WTC11 (cell line): Measurements from ENCODE around the gene SYT9. TPM values are rescaled to one million over a fixed set of nuclear protein-coding genes. Genes with fewer than 3 reads are reported as not detected.
A peak's percentile ranks its signal among the peaks of the same experiment; 100 is the strongest.

Experiments
- ATAC-seq: fragments of 200-7000 bp; cut with Tn5 transposase; 2 replicates; pipeline ENCODE4 v1.10.0; 2021; ENCODE audit warnings: mild to moderate bottlenecking, moderate library complexity
- CTCF ChIA-PET: fragments of 300-600 bp; sonication (Branson Sonifier 250); formaldehyde crosslinking; loops from one replicate; lab custom pipeline; 2021; ENCODE audit warnings: antibody characterized with exemption; lab: Charles Lee
- POLR2A ChIA-PET: fragments of 350-600 bp; sonication (Branson Sonifier 250); formaldehyde crosslinking; loops from one replicate; lab custom pipeline; 2021; ENCODE audit warnings: antibody characterized with exemption; lab: Charles Lee
- DNase-seq: peaks from one replicate; pipeline ENCODE4 v3.0.0; 2021; ENCODE audit warnings: low spot score
- H3K27ac Mint-ChIP-seq: 2 replicates; pipeline ENCODE4 v1.8.0; 2021; ENCODE audit warnings: mixed read lengths
- H3K27me3 Mint-ChIP-seq: 2 replicates; pipeline ENCODE4 v1.8.0; 2021; ENCODE audit warnings: low read depth, mild to moderate bottlenecking, moderate library complexity, mixed read lengths
- H3K36me3 Mint-ChIP-seq: 2 replicates; pipeline ENCODE4 v1.8.0; 2021; ENCODE audit warnings: mixed read lengths
- H3K4me1 Mint-ChIP-seq: 2 replicates; pipeline ENCODE4 v1.8.0; 2022; ENCODE audit warnings: mixed read lengths
- H3K4me3 Mint-ChIP-seq: 2 replicates; pipeline ENCODE4 v1.8.0; 2021; ENCODE audit warnings: mild to moderate bottlenecking, moderate library complexity, mixed read lengths
- H3K9me3 Mint-ChIP-seq: 2 replicates; pipeline ENCODE4 v1.8.0; 2021; ENCODE audit warnings: mixed read lengths
- ATF1 ChIP-seq: sonication (generic); formaldehyde crosslinking; IDR thresholded peaks from 2 replicates; pipeline ENCODE4 v1.8.1; 2023; ENCODE audit warnings: mild to moderate bottlenecking, moderate library complexity, missing genetic modification reagents
- CBFB ChIP-seq: sonication (generic); formaldehyde crosslinking; IDR thresholded peaks from 2 replicates; pipeline ENCODE4 v1.8.1; 2022; ENCODE audit warnings: mild to moderate bottlenecking, low read depth, missing genetic modification reagents
- E2F5 ChIP-seq: sonication (generic); formaldehyde crosslinking; IDR thresholded peaks from 2 replicates; pipeline ENCODE4 v1.8.1; 2022; ENCODE audit warnings: mild to moderate bottlenecking, moderate library complexity, missing genetic modification reagents
- ESRRA ChIP-seq: sonication (generic); formaldehyde crosslinking; IDR thresholded peaks from 2 replicates; pipeline ENCODE4 v1.8.1; 2022; ENCODE audit warnings: mild to moderate bottlenecking, missing genetic modification reagents, borderline replicate concordance
- FOXJ3 ChIP-seq: sonication (generic); formaldehyde crosslinking; IDR thresholded peaks from 2 replicates; pipeline ENCODE4 v1.9.0; 2021; ENCODE audit warnings: missing genetic modification reagents, mild to moderate bottlenecking, borderline replicate concordance
- FOXP1 ChIP-seq: sonication (generic); formaldehyde crosslinking; IDR thresholded peaks from 2 replicates; pipeline ENCODE4 v1.8.0; 2022; ENCODE audit warnings: missing genetic modification reagents, mild to moderate bottlenecking, moderate library complexity, borderline replicate concordance
- HMGA2 ChIP-seq: fragments of 250-450 bp; sonication (Bioruptor Pico); IDR thresholded peaks from 2 replicates; pipeline ENCODE4 v1.4.0; 2021; ENCODE audit warnings: mild to moderate bottlenecking, moderate library complexity
- IRF2 ChIP-seq: sonication (generic); formaldehyde crosslinking; IDR thresholded peaks from 2 replicates; pipeline ENCODE4 v1.8.0; 2022; ENCODE audit warnings: low read depth, missing genetic modification reagents, borderline replicate concordance
- JAZF1 ChIP-seq: fragments of 250-450 bp; sonication (Bioruptor Pico); IDR thresholded peaks from 2 replicates; pipeline ENCODE4 v1.9.0; 2021; ENCODE audit warnings: moderate library complexity, mild to moderate bottlenecking, inconsistent platforms
- JUN ChIP-seq: sonication (generic); formaldehyde crosslinking; IDR thresholded peaks from 2 replicates; pipeline ENCODE4 v1.8.0; 2023; ENCODE audit warnings: mild to moderate bottlenecking, missing genetic modification reagents
- NFATC4 ChIP-seq: fragments of 250-450 bp; sonication (Bioruptor Pico); IDR thresholded peaks from 2 replicates; pipeline ENCODE4 v1.9.0; 2021; ENCODE audit warnings: mild to moderate bottlenecking
- STAT6 ChIP-seq: sonication (generic); formaldehyde crosslinking; conservative IDR thresholded peaks from 2 replicates; pipeline ENCODE4 v1.8.1; 2023; ENCODE audit warnings: mild to moderate bottlenecking, low read depth, missing genetic modification reagents, moderate library complexity
- USF2 ChIP-seq: sonication (generic); formaldehyde crosslinking; IDR thresholded peaks from 2 replicates; pipeline ENCODE4 v1.8.1; 2023; ENCODE audit warnings: mild to moderate bottlenecking, missing genetic modification reagents, moderate library complexity
- ZBTB21 ChIP-seq: sonication (generic); formaldehyde crosslinking; IDR thresholded peaks from 2 replicates; pipeline ENCODE4 v1.8.1; 2023; ENCODE audit warnings: mild to moderate bottlenecking, missing genetic modification reagents, borderline replicate concordance
- ZNF138 ChIP-seq: sonication (generic); formaldehyde crosslinking; conservative IDR thresholded peaks from 2 replicates; pipeline ENCODE4 v1.8.1; 2022; ENCODE audit warnings: mild to moderate bottlenecking, moderate library complexity, missing genetic modification reagents
- ZNF232 ChIP-seq: sonication (generic); formaldehyde crosslinking; IDR thresholded peaks from 2 replicates; pipeline ENCODE4 v1.8.0; 2022; ENCODE audit warnings: mild to moderate bottlenecking, missing genetic modification reagents
- ZNF281 ChIP-seq: sonication (generic); formaldehyde crosslinking; IDR thresholded peaks from 2 replicates; pipeline ENCODE4 v1.8.0; 2023; ENCODE audit warnings: mild to moderate bottlenecking, missing genetic modification reagents
- ZNF396 ChIP-seq: fragments of 250-450 bp; sonication (Bioruptor Pico); IDR thresholded peaks from 2 replicates; pipeline ENCODE4 v1.8.0; 2021; ENCODE audit warnings: mild to moderate bottlenecking, moderate library complexity, borderline replicate concordance
- total RNA-seq: library from RNA; stranded (reverse); gene quantifications from 3 replicates; pipeline ENCODE4 v1.2.3, GENCODE V29; 2021
- TF ChIP-seq, protein P1 (sequence below): sonication (generic); formaldehyde crosslinking; IDR thresholded peaks from 2 replicates; pipeline ENCODE4 v1.8.1; 2023; ENCODE audit warnings: mild to moderate bottlenecking, moderate library complexity, missing genetic modification reagents
- TF ChIP-seq, protein P2 (sequence below): sonication (generic); formaldehyde crosslinking; IDR thresholded peaks from 2 replicates; pipeline ENCODE4 v1.8.1; 2023; ENCODE audit warnings: mild to moderate bottlenecking, missing genetic modification reagents, moderate library complexity
- TF ChIP-seq, protein P3 (sequence below): sonication (generic); formaldehyde crosslinking; IDR thresholded peaks from 2 replicates; pipeline ENCODE4 v1.8.0; 2022; ENCODE audit warnings: mild to moderate bottlenecking, missing genetic modification reagents

The SYT9 gene
- total RNA-seq, 1 experiment from 2014 or later, result 1.3 TPM

DNA sequence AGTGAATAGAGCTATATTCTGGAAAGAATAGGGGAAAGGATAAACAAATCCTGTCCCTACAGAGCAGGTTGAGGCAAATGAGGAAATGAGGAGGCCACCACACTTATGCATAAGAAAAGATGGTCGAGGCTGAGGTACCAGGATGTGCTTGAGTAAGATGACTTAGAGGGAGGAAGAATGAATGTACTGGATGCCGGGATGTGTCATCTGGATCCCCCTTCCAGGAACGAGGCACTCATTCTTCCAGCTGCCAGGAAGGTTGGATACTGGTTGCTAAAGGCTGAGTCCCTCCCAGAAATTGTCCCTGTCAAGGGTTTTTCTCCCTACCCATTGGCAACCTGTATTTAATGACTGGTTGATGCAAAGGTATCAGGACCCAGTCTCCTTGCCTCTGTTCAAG is 31.1 kb upstream of the SYT9 start:
- CTCF ChIA-PET, result no interaction called here
- no peak overlapping the region for H3K4me3 Mint-ChIP-seq

DNA sequence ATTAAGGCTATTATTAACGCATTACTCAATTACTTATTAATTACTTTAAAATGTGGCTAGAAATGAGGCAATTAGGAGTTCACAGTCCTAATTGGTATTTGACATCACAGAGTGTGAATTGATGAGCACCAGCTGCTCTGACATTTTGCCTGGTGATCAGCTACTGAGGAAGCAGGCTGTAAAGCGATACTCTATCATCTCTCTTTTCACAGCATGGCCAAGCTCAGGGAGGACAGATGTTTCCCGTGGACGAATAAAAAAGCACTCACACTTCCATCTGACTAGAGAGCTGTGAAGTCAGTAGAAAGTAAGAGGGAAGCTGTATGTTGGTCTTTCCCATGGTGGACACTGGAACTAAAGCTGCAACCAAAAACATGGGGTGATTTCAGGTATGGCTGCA is 29.1 kb upstream of the SYT9 start:
- ChIA-PET POLR2A (interaction anchor here (1.2 kb wide), 1 partner anchor 17 kb away, joined by 3 read pairs; no protein-coding TSS in a partner anchor), CTCF (interaction anchor here (1.5 kb wide), 1 partner anchor 56 kb away, joined by 4 read pairs; no protein-coding TSS in a partner anchor)
- Mint-ChIP-seq H3K4me3 (no peak overlapping the region), H3K36me3 (no peaks in the 10 kb centered on the region), H3K27me3 (peaks cover 2% of the 10 kb centered on the region; the same call in 1 of the 2 replicates), H3K27ac (no peak overlapping the region), H3K9me3 (no peaks in the 10 kb centered on the region), H3K4me1 (peaks cover 11% of the 10 kb centered on the region)
- ATAC-seq (no peak), DNase-seq (no peak)
- TF ChIP-seq ZNF281 (CRISPR knock-in tag) (no peak), ZBTB21 (no peak), ZNF138 (CRISPR knock-in tag) (no peak), FOXP1 (CRISPR knock-in tag) (no peak), JUN (no peak), JAZF1 (CRISPR knock-in tag) (no peak), CBFB (CRISPR knock-in tag) (no peak), E2F5 (CRISPR knock-in tag) (no peak), IRF2 (CRISPR knock-in tag) (no peak), ATF1 (no peak), NFATC4 (CRISPR knock-in tag) (no peak), ZNF232 (CRISPR knock-in tag) (no peak), ZNF396 (CRISPR knock-in tag) (no peak)
- TF ChIP-seq, protein P1, sequence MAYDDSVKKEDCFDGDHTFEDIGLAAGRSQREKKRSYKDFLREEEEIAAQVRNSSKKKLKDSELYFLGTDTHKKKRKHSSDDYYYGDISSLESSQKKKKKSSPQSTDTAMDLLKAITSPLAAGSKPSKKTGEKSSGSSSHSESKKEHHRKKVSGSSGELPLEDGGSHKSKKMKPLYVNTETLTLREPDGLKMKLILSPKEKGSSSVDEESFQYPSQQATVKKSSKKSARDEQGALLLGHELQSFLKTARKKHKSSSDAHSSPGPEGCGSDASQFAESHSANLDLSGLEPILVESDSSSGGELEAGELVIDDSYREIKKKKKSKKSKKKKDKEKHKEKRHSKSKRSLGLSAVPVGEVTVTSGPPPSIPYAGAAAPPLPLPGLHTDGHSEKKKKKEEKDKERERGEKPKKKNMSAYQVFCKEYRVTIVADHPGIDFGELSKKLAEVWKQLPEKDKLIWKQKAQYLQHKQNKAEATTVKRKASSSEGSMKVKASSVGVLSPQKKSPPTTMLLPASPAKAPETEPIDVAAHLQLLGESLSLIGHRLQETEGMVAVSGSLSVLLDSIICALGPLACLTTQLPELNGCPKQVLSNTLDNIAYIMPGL (CRISPR knock-in tag), result no peak
- TF ChIP-seq, protein P2, sequence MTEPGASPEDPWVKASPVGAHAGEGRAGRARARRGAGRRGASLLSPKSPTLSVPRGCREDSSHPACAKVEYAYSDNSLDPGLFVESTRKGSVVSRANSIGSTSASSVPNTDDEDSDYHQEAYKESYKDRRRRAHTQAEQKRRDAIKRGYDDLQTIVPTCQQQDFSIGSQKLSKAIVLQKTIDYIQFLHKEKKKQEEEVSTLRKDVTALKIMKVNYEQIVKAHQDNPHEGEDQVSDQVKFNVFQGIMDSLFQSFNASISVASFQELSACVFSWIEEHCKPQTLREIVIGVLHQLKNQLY (CRISPR knock-in tag), result no peak
- TF ChIP-seq, protein P3, sequence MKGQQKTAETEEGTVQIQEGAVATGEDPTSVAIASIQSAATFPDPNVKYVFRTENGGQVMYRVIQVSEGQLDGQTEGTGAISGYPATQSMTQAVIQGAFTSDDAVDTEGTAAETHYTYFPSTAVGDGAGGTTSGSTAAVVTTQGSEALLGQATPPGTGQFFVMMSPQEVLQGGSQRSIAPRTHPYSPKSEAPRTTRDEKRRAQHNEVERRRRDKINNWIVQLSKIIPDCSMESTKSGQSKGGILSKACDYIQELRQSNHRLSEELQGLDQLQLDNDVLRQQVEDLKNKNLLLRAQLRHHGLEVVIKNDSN (CRISPR knock-in tag), result no peak

More for the DNA sequence above, 31.1 kb upstream of the SYT9 start:
- ATAC-seq (peak; percentile 34; the same call in 1 of the 2 replicates), DNase-seq (no peak)
- Mint-ChIP-seq H3K27ac (no peak overlapping the region), H3K27me3 (peaks cover 2% of the 10 kb centered on the region; the same call in 1 of the 2 replicates), H3K9me3 (no peaks in the 10 kb centered on the region), H3K36me3 (no peaks in the 10 kb centered on the region), H3K4me1 (peaks cover 14% of the 10 kb centered on the region)
- no peak for TF ChIP-seq ESRRA (CRISPR knock-in tag)
- TF ChIP-seq HMGA2 (CRISPR knock-in tag), result no peak
- TF ChIP-seq STAT6 (CRISPR knock-in tag), result no peak
- TF ChIP-seq, protein P3 (CRISPR knock-in tag), result no peak
- no peak for TF ChIP-seq ZNF138 (CRISPR knock-in tag)
- no peak for TF ChIP-seq FOXJ3 (CRISPR knock-in tag)
- TF ChIP-seq USF2, result no peak
- POLR2A ChIA-PET, result no interaction called here
